Colonic mucosa (tissue), 4 donors: Measurements from ENCODE around the gene CNOT4. TPM values are rescaled to one million over a fixed set of nuclear protein-coding genes. Genes with fewer than 3 reads are reported as not detected.

ENCODE experiments used
- DNase-seq: peaks from one replicate; pipeline ENCODE4 v3.0.0-alpha.2; 2020
- H3K27ac ChIP-seq: fragments of 200-600 bp; one replicate; pipeline ENCODE4 v1.8.0; 2021
- H3K27me3 ChIP-seq: fragments of 200-600 bp; one replicate; pipeline ENCODE4 v1.8.0; 2021
- H3K36me3 ChIP-seq: fragments of 200-600 bp; one replicate; pipeline ENCODE4 v1.8.0; 2021
- H3K4me1 ChIP-seq: fragments of 200-600 bp; one replicate; pipeline ENCODE4 v1.8.0; 2021; ENCODE audit warnings: mild to moderate bottlenecking
- H3K4me3 ChIP-seq: fragments of 200-600 bp; one replicate; pipeline ENCODE4 v1.8.0; 2021
- H3K9ac ChIP-seq, 2 donors: one replicate each; pipeline ENCODE4 v1.7.0; 2013; ENCODE audit warnings: control low read depth in 2 of 2, low read depth in 2 of 2, low read length in 2 of 2
- H3K9me3 ChIP-seq: fragments of 200-600 bp; one replicate; pipeline ENCODE4 v1.8.0; 2021
- intact Hi-C: fragments of 100-400 bp; cut with DNase I; formaldehyde crosslinking; loops from one replicate; pipeline ENCODE4 v1.14.1; 2022
- total RNA-seq, 2 donors: library from RNA; stranded (reverse); fragmentation: NEBNext Ultra II Directional in 1 of 2; extraction: Animal tissue kit (Norgen Biotek cat#: 25700) in 1 of 2; gene quantifications; one replicate each; pipeline ENCODE4 v1.2.1, GENCODE V29; 2021
- TF ChIP-seq, protein P1 (sequence below): fragments of 200-600 bp; IDR thresholded peaks from one replicate; pipeline ENCODE4 v1.8.0; 2022; ENCODE audit warnings: antibody characterized with exemption, mild to moderate bottlenecking
- donor health status: healthy.
- donor health status: DM: no; HTN: no; CAD: no.
- donor health status: DM: no; HTN: no; CAD: no.

CNOT4 gene
- total RNA-seq, 2 donors from 2014 or later = 14.7 to 20.9 TPM

DNA sequence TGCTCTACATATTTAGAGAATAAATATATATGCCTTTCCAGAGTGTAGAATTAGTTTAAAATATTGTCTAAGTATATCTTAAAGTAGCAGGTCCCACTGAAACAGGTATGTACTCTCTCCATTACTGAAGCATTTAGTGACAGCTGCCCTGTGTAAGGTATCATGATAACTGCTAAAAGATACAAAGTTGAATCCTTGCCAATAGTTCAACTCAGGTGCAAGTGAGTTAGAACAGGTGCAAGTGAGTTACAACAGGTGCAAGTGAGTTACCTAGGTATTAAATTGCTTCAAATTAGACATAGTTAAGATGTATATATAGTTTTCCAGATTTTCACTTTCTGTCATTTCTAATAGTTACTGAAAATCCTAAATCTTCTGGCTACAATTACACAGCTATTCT is 119.1 kb downstream of the CNOT4 start:
- intact Hi-C loops = no loop called here
- H3K27me3 ChIP-seq = no peaks in the 10 kb centered on the region
- H3K4me3 ChIP-seq = no peak overlapping the region
- TF ChIP-seq, protein P1, sequence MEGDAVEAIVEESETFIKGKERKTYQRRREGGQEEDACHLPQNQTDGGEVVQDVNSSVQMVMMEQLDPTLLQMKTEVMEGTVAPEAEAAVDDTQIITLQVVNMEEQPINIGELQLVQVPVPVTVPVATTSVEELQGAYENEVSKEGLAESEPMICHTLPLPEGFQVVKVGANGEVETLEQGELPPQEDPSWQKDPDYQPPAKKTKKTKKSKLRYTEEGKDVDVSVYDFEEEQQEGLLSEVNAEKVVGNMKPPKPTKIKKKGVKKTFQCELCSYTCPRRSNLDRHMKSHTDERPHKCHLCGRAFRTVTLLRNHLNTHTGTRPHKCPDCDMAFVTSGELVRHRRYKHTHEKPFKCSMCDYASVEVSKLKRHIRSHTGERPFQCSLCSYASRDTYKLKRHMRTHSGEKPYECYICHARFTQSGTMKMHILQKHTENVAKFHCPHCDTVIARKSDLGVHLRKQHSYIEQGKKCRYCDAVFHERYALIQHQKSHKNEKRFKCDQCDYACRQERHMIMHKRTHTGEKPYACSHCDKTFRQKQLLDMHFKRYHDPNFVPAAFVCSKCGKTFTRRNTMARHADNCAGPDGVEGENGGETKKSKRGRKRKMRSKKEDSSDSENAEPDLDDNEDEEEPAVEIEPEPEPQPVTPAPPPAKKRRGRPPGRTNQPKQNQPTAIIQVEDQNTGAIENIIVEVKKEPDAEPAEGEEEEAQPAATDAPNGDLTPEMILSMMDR = no peak
- H3K27ac ChIP-seq = no peak overlapping the region
- H3K9me3 ChIP-seq = no peaks in the 10 kb centered on the region
- no peaks in the 10 kb centered on the region for H3K36me3 ChIP-seq
- no peaks in the 10 kb centered on the region for H3K4me1 ChIP-seq
- H3K9ac ChIP-seq = no peak overlapping the region
- DNase-seq = no peak

DNA sequence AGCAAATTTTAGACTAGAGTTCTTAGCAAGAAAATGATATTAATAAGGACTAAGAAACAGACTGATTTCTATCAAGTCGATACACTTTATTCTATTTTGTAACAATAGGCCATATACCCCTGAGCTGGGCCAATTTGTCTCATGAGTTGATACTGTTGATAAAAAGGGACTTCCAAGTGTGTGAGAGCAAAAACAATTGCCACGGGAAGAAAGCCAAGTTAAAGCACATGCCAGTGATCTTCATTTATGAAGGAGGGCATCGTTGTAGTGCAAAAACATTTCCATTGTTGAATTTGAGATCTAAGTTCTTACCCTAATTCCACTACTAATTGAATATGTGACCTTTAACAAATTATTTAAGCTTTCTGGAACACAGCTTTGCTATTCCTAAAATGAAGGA is 119.9 kb downstream of the CNOT4 start:
- H3K9ac ChIP-seq = no peak overlapping the region
- H3K36me3 ChIP-seq = no peaks in the 10 kb centered on the region
- intact Hi-C loops = no loop called here
- no peak overlapping the region for H3K27ac ChIP-seq
- H3K27me3 ChIP-seq = no peaks in the 10 kb centered on the region
- TF ChIP-seq, protein P1 = no peak
- H3K4me1 ChIP-seq = no peaks in the 10 kb centered on the region
- no peak overlapping the region for H3K4me3 ChIP-seq
- no peak for DNase-seq
- no peaks in the 10 kb centered on the region for H3K9me3 ChIP-seq

DNA sequence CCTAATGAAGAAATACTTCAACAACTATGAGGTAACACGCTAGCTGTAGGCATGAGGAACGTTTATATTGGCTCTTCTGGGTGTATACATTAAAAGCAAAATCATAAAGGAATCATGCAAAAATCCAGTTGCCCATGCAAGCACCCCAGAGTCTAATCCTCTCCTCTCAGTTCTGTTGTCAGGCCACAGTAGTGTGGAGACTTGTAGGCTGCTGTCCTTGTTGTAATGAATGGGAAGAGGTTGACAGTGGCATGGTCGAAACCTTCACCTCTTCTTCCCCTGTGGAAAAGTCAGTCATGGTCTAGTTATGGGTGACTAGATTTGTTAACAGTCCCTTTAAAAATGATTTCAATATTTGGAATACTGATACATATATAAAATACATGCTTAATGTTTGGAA is 121.3 kb downstream of the CNOT4 start:
- H3K27ac ChIP-seq = no peak overlapping the region
- no peak overlapping the region for H3K4me3 ChIP-seq
- no peak overlapping the region for H3K9ac ChIP-seq
- TF ChIP-seq, protein P1 = no peak
- H3K27me3 ChIP-seq = no peaks in the 10 kb centered on the region
- no peaks in the 10 kb centered on the region for H3K4me1 ChIP-seq
- no peaks in the 10 kb centered on the region for H3K36me3 ChIP-seq
- H3K9me3 ChIP-seq = no peaks in the 10 kb centered on the region
- DNase-seq = no peak
- intact Hi-C loops = no loop called here

DNA sequence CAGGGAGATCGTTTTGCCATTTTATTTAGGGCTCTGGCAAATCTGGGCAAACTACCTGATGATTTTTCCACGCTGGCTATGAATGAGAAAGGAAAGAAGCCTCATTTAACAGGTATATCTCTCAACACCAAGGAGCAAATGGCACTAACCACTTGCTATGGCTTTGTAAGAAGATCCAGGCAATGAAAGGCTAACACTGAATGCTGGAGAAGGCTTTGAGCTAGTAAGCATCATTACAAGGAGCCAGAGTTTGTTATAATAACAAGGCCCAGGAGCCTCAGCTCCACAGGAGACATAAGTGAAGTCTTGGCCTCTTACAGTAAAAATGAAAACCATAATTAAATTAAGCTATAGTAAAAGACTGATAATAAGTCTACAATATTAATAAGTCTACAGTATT is 123.1 kb downstream of the CNOT4 start:
- intact Hi-C loops = no loop called here
- no peak overlapping the region for H3K4me3 ChIP-seq

DNA sequence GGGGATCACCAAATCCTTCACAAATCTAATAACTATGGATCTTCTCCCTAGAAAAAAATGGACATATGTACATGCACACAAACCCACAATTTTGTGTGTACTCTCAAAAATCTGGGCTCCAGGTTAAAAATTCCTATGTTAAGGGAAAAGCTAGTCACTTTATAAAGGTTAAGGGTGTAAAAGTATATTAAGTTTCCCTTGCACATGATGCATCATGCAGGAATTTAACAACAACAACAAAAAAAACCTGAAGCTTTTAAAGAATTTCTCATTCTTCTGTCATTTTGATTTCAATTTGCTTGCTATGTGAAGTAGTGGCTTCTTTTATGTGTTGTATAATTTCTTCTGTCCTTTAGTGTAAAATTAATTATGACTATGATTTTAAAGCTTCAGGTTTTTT is 123.7 kb downstream of the CNOT4 start:
- intact Hi-C loops = no loop called here
- H3K4me3 ChIP-seq = no peak overlapping the region
- TF ChIP-seq, protein P1 = no peak
- no peak overlapping the region for H3K27ac ChIP-seq
- H3K9me3 ChIP-seq = no peaks in the 10 kb centered on the region
- no peaks in the 10 kb centered on the region for H3K4me1 ChIP-seq
- no peak for DNase-seq
- H3K36me3 ChIP-seq = no peaks in the 10 kb centered on the region
- no peak overlapping the region for H3K9ac ChIP-seq
- no peaks in the 10 kb centered on the region for H3K27me3 ChIP-seq

More for the DNA sequence above, 123.1 kb downstream of the CNOT4 start:
- TF ChIP-seq, protein P1 = no peak
- no peaks in the 10 kb centered on the region for H3K27me3 ChIP-seq
- H3K9me3 ChIP-seq = no peaks in the 10 kb centered on the region
- H3K4me1 ChIP-seq = no peaks in the 10 kb centered on the region
- DNase-seq = no peak
- H3K9ac ChIP-seq = no peak overlapping the region
- no peaks in the 10 kb centered on the region for H3K36me3 ChIP-seq
- H3K27ac ChIP-seq = no peak overlapping the region

- no peak overlapping the region for H3K9ac ChIP-seq
- no peaks in the 10 kb centered on the region for H3K4me1 ChIP-seq
- no peaks in the 10 kb centered on the region for H3K36me3 ChIP-seq
- TF ChIP-seq, protein P1 = no peak
- H3K9me3 ChIP-seq = no peaks in the 10 kb centered on the region
- no peak for DNase-seq
- no peaks in the 10 kb centered on the region for H3K27me3 ChIP-seq
- H3K27ac ChIP-seq = no peak overlapping the region
- no peak overlapping the region for H3K4me3 ChIP-seq
- intact Hi-C loops = no loop called here
These were observed 124.7 kb downstream of the CNOT4 start for GRCh38 chr7:135385209-135385608.
